GM18505 (cell line): ENCODE measurements around the gene SHROOM1.

Source experiments
- ATAC-seq: cut with Tn5 transposase; IDR thresholded peaks from one replicate; pipeline ENCODE4 v1.9.1; 2021; ENCODE audit not compliant: unreplicated experiment
- POLR2A ChIP-seq: IDR thresholded peaks from 4 replicates; pipeline ENCODE4 v1.6.1; 2011; ENCODE audit warnings: borderline replicate concordance; ENCODE audit not compliant: insufficient read depth, insufficient read length; ENCODE audit errors: extremely low read depth

SHROOM1 gene

GRCh38 chr5:132830436-132831094 is at the start of gene SHROOM1:
Gene SHROOM1, minus strand, starts transcription at chr5:132830647. Its CDS starts 4,507 bp downstream, at chr5:132826140.
- ATAC-seq = peak; percentile 52
- peak; percentile 56 for TF ChIP-seq POLR2A

GRCh38 chr5:132877938-132878337 is 47.5 kb upstream of the SHROOM1 start:
- ATAC-seq = no peak

GRCh38 chr5:132877466-132877865 is 47.0 kb upstream of the SHROOM1 start:
- ATAC-seq = no peak
- no peak for TF ChIP-seq POLR2A

More at GRCh38 chr5:132877938-132878337, 47.5 kb upstream of the SHROOM1 start:
- no peak for TF ChIP-seq POLR2A

- TF ChIP-seq POLR2A = no peak
- no peak for ATAC-seq
Observed at GRCh38 chr5:132876020-132876759, 45.7 kb upstream of the SHROOM1 start.

- TF ChIP-seq POLR2A = no peak
- no peak for ATAC-seq
Observed at GRCh38 chr5:132873930-132874271, 43.5 kb upstream of the SHROOM1 start.

GRCh38 chr5:132873119-132873929 is 42.9 kb upstream of the SHROOM1 start, which contains the start of gene LEAP2:
Gene LEAP2, plus strand, starts transcription at chr5:132873668. Its CDS starts 27 bp downstream, at chr5:132873695.
- no peak for TF ChIP-seq POLR2A
- no peak for ATAC-seq

GRCh38 chr5:132872788-132873118 is 42.3 kb upstream of the SHROOM1 start:
- TF ChIP-seq POLR2A = no peak
- ATAC-seq = no peak

- no peak for TF ChIP-seq POLR2A
- no peak for ATAC-seq
Observed at GRCh38 chr5:132871459-132872284, 41.2 kb upstream of the SHROOM1 start.

- no peak for TF ChIP-seq POLR2A
- ATAC-seq = no peak
Observed at GRCh38 chr5:132870801-132871200, 40.4 kb upstream of the SHROOM1 start.

- no peak for TF ChIP-seq POLR2A
- no peak for ATAC-seq
Observed at GRCh38 chr5:132868754-132869153, 38.3 kb upstream of the SHROOM1 start.

GRCh38 chr5:132867046-132867451 is 36.6 kb upstream of the SHROOM1 start:
- ATAC-seq = peak; percentile 20
- no peak for TF ChIP-seq POLR2A

GRCh38 chr5:132866342-132867045 is 36.0 kb upstream of the SHROOM1 start, which contains the start of the genes GDF9 and UQCRQ:
Gene GDF9, minus strand, starts transcription at chr5:132866469. Its CDS starts 1,936 bp downstream, at chr5:132864533.
Gene UQCRQ, plus strand, starts transcription at chr5:132866642. Its CDS starts 240 bp downstream, at chr5:132866882.
- peak; percentile 97 for ATAC-seq

More at GRCh38 chr5:132866342-132867045, 36.0 kb upstream of the SHROOM1 start, which contains the start of the genes GDF9 and UQCRQ:
- peak; percentile 92 for TF ChIP-seq POLR2A
